GM21423 (cell line): Measurements from ENCODE around the gene HRG.

Experiments used
- ATAC-seq: cut with Tn5 transposase; IDR thresholded peaks from one replicate; pipeline ENCODE4 v1.9.1; 2021; ENCODE audit warnings: mild to moderate bottlenecking, moderate library complexity; ENCODE audit not compliant: unreplicated experiment

Gene HRG

DNA sequence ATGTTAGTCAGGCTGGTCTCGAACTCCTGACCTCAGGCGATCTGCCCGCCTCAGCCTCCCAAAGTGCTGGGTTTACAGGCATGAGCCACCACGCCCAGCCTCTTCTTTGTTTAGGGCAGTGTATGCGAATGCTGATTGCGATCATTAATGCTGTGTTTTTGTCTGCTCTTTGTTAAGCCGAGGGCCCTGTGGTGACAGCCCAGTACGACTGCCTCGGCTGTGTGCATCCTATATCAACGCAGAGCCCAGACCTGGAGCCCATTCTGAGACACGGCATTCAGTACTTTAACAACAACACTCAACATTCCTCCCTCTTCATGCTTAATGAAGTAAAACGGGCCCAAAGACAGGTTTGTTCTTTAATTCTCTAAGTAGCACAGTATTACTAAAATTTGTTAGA, 59.1 kb downstream of the HRG start:
- no peak for ATAC-seq
